Activated T-cell treated with anti-CD3 and anti-CD28 coated beads, Interleukin-2, amount 50 U/mL, for 48 hours (primary cell): ENCODE measurements around the gene AAK1.
"Not testable (repeated sequence)": the region's sequence is repeated elsewhere in the genome, so short reads cannot be mapped to it uniquely, and the experiment has no call there.

Source experiments
- DNase-seq, 2 experiments: peaks; one replicate each; pipeline ENCODE4 v3.0.0-alpha.2; 2020

Gene AAK1

DNA sequence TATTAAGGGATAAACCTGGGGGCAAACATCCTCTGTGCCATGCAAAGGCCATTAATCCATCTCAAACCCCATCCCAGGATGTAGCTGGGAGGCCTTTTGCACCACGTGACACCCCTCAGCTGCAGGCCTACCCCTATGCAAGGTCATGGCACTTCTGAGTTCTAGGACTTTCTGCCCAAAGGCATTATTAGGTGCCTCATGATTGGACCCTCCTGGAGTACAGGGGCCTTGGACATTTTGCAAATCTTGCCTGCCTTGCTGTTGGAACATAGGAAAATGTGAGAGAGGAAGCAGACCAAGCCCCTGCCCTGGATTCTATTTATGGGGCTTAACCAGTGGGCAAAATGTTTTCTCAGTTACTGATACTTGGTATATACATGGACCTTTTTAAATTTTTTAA lies 162.1 kb downstream of the AAK1 start:
- no peak for DNase-seq

DNA sequence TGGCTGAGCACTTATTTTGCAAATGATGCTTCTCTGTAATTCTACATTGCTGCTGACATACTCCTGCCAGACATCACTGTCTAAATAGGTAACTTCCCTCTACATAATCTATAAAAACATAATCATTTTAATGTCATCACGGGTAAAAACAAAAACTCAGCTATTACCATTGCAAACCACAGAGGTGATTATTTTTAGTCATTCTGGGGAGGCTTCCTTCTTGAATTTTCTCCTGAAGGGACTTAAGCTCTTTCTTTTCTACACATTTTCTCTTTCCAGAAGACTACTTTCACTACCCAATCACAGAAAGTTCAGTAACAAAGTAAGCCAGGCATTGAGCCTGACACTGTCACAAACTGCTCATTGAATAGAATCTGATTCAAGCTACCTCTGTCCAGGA lies 165.9 kb downstream of the AAK1 start:
- no peak for DNase-seq

DNA sequence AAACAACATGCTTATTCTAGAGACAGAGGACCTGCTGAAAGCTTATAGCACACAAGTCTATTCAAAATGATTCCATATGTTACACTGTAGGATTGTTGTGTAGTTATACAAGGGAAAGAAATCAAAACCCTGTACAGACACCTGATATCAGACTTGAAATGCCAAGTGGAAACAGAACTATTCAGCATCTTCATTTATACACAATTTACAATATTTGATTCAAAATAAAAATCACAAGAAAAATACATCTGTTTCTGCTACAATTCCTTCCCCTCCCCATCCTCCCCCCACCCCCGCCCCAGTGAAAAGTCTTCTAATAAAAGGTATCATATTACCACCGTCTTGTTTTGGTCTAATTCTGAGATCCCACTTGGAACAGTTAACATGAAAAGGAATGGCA lies 168.9 kb downstream of the AAK1 start:
- no peak for DNase-seq

DNA sequence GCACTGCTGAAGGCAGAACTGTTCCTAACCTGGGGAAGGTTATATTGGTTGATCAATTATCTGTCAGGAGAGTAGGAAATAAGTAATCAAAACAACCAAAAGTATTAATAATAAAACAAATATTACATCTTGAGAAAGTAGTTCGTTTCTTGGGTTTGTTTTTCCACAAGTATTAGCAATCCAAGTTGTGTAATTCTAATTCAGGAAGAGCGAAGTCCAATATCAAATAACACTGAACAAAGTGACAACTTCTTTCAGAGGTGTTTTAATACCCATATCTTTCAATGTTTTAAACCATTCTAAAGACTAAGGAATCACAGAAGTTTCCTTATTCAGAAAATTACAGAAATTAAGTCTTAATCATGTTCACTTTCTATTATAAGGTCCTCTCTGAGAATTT lies 171.7 kb downstream of the AAK1 start:
- DNase-seq = no peak

DNA sequence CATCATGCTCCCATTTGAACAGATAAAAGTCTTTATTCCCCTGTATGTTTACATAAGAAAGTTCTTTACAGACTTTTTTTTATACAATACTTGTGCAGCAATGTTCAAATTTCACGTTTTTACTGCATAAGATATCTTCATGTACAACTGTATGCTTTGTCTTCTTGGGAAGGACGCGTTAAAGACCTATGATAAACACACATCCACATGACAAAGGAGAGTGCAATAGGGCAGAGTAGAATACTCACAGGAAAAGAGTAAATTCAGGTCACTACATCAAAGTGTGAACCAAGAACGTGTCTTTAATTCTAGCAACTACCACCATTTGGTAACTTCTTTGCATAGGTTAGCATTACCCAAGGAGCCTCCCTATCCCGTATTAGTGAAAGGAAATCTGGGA lies 172.6 kb downstream of the AAK1 start:
- no peak for DNase-seq

DNA sequence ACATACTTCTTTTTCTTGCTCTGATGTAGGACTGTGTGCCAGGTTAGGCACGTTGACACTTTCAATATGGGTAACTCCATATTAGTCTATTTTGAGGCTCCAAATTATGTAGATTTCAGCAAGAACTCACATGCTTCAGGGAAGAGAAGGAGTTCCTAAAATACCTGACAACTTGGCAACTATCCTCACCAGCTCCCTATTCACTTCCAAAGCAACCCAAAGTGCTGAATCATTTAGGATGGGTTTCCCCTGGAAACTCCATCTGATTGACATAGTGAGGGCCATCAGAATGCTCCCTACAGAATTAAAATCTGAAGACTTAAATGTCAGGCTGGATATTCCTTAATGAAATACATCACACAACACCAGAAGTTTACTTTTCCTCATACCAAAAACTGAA lies 173.8 kb downstream of the AAK1 start:
- no peak for DNase-seq

DNA sequence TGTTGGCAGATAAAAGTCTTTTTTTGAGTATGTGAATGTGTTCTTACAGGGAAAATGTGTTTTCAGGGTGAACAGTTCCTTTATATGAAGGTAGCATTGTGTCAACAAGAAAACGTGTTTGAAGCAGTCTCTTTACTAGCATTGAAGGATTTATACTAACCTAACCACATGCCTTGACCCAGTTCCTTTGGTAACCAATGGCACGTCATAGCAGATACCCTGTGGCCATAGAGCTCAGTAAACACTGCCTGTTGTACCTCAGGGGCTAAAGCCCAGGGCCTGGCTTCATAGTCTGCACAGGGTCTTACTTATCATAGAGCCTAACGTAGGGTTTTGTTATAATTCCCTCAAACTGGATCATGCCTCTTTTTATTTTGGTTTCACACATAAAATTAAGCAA lies 174.2 kb downstream of the AAK1 start:
- DNase-seq = no peak

DNA sequence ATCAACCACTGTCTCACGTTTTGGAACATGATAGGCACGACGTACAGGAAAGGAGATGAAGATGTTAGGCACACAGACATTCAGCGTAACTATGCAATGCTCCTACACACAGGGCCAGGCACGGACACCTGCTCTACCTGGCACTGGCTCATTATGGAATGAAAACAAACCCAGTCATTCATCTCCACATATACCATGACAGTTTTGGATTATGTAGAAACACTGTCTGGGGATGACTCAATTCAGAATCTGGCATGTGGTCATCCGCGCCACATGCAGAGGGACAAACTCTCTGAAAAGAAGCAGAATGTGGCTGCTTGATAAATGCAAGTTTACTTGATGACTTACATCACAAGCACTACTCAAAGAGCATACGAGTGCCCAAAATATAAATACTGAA lies 176.8 kb downstream of the AAK1 start:
- no peak for DNase-seq

DNA sequence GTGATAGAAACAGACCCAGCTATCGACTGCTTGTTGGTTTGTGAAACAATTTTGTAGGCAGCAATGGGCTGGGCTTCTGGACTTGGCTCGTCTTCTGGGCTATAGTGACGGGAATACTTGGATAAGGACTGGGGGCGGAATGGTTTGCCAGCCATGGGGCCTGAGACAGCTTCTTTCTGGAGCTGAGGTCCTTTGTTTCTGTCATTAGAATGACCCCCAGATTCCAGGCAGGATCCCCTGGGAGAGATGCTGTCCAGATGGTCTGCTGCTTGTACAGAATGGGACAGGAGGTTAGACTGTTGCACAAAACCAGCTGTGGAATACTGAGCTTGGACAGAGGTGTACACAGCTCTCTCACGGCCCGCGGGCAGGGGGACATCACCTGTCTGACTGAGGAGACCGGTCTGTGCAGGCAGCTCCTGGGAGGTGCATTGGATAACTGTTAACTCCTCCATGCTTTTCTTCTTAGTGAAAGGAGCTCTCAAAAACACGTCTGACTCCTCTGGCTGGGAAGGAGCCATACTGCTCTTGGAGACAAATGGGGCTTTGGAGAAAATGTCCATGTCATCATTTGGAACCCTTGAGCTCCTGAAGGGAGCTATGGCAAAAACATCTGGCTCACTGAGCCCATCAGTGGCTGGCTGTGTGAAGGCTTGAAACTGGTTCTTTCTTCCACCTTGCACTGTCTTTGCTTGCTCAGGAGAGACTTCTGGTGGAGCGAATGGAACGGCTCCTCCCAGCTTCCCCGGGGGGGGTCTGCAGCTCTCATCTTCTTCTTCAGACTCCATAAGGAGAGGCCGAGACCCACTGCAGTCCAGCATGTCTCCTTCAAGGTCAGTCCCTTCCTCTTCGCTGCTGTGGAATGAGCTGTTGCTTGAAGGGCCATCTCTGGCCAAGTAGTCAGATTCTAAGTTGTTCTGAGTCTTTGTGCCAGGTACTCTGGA lies 177.8 kb downstream of the AAK1 start:
- no peak for DNase-seq

DNA sequence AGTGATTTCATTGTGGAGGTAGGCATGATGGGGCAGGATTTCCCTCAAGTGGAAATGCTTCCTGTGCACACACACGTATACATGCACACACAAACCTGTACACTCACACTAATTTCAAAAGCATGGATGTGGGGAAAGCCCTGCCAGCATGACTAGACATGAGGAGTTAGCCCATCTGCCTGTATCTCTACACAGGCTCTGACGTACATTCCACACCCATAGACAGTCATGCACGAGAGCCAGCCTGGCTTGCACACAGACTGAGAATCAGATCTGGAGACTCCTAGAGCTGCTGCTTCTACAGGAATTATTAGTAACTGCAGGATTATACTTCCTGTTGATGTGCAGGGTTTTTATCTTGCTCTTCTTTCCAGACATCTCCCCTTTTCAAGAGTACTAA lies 179.0 kb downstream of the AAK1 start:
- no peak for DNase-seq

DNA sequence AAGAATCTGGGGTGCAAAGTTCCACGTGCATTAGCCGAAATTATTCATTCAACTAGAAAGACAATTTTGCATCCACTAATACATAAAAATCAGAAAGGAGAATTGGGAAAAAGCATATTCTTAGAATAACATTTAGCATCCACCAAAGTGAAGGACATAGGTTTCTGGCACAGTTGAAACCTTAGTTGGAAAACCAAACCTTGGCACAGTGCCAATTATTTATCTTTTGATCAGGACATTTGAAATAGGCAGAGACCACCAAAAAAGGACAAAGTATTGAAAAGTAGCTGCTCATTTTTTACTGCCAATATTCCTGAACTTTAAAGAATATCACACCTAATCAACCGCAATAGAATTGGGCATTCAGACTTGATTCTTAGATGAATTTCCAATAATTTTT lies 180.8 kb downstream of the AAK1 start:
- no peak for DNase-seq

DNA sequence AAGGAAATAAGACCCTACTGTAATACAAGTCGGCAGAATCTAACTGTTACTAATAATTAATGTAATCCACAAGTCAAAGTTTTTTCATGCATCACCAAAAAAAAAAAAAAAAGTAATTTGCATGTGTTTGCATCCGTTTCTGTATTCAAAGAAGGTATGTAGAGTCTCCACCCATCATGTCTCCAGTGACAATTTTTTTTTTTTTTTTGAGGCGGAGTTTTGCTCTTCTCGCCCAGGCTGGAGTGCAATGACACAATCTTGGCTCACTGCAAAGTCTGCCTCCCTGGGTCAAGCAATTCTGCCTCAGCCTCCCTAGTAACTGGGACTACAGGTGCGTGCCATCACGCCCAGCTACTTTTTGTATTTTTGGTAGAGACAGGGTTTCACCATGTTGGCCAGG lies 182.1 kb downstream of the AAK1 start:
- no peak for DNase-seq

DNA sequence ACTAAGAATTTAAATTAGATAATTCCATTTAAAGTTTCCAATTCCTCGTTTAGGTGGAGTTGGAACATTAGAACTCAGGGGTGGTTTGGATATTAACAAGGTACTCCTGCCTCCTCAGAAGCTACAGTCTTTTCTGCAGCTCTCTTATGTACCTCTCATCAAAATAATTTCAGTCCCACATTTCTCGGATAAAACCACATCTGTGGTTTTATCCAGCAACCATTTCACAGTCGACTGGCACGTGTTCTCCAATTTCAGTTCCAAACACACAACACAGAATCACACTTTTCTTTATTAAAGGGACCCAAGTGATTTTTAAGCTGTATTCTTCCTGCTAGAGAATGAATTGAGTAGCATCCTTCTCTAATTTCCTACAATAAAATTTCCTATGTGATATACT lies 183.6 kb downstream of the AAK1 start:
- DNase-seq = no peak

DNA sequence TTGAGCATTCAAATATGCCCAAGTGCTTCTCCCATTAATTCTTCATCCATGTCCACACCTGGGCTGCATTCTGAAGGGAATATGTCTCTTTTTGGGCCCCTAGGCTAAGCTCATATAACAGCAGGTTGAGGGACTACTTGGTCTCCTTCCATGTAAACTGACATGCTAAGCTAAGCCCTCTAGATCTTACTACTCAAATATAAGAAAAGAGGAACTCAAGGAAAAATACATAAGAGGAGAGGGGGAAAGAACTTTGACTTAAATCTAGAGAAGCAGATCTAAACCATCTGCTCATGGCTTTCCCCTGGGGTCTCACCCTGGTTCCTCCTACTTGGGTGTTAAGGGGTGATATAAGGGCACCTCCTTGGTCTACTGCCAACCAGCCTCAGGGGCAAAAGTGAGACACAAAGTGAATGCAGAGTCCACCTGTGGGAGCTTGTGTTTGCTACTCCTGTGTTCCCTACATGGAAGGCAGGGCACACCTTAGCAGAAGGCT lies 186.5 kb downstream of the AAK1 start:
- DNase-seq = no peak

DNA sequence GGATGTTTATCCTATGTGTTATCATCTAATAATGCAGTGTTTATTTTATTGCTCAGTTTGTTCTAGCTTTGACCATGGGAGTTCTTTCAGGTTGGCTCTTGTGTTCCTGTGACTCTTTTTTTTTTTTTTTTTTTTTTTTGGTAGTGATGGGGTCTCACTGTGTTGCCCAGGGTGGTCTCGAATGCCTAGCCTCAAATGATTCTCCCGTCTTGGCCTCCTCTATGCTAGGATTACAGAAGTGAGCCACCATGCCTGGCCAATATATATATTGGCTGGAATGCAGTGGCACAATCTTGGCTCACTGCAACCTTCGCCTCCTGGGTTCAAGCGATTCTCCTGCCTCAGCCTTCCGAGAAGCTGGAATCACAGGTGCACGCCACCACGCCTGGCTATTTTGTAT lies 187.4 kb downstream of the AAK1 start:
- no peak for DNase-seq

DNA sequence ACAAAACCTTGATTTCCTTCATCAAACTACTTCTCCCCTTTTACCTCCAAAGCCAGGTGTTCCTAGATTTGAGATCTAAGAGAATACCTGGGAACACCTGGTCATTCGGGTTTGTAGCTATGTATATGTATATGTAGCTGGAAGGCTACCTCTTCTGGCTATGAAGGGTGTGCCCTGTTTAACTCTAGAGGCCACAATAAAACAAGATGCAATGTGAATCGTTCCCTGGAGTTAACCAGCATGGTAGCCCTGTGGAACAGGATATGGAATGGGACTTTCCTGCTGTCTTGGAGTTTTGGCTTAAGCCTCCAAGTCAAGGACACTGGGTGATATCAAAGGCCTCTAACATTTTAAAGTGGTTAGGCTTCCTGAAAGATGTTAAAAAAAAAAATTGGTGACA lies 188.6 kb downstream of the AAK1 start:
- DNase-seq = no peak

DNA sequence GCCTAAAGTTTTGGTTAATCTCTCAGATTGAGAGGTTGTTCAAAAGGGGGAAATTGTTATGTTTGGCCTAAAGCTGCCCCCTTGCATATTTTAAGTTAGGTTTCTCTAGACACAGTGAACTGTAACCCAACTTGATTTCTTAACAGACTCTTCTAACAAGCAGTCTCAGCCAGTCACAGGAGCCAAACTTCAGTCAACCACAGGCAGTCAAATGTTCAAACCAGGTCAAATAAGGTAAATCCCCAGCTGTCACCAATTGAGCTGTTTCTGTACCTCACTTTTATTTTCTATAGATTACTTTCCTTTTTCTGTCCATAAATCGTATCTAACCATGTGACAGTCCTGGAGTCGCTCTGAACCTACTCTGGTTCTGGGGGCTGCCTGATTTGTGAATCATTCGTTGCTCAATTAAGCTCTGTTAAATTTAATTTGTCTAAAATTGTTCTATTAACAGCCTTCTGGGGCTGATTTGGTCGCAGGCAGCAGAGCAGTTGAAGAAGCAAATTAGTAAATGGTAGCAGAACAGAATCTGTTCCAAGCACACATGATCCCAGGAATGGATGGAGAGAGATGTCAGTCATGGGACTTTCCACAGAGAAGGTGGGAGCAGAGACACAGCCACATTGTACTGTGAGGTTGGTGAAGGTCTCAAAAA lies 189.9 kb downstream of the AAK1 start:
- DNase-seq = peak in 1 of 2 experiments; percentile 36

DNA sequence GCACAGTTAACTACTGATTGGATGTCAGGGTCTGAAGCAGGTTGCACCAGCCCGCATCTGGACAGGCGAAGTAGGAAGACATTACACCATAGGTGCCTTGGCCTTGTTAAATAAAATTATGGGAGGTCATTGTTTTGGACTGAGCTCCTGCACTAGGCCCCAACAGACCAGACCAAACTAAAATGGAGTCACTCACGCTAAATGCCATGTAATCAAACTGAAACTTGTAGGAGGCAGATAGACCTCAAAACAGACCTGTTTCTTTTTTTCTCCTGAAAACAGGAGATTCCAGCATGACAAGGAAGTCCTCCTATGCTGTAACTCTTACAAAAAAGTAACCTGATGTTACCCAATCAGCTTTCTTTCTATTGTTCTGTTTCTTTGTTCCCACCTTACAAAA lies 190.9 kb downstream of the AAK1 start:
- no peak for DNase-seq

DNA sequence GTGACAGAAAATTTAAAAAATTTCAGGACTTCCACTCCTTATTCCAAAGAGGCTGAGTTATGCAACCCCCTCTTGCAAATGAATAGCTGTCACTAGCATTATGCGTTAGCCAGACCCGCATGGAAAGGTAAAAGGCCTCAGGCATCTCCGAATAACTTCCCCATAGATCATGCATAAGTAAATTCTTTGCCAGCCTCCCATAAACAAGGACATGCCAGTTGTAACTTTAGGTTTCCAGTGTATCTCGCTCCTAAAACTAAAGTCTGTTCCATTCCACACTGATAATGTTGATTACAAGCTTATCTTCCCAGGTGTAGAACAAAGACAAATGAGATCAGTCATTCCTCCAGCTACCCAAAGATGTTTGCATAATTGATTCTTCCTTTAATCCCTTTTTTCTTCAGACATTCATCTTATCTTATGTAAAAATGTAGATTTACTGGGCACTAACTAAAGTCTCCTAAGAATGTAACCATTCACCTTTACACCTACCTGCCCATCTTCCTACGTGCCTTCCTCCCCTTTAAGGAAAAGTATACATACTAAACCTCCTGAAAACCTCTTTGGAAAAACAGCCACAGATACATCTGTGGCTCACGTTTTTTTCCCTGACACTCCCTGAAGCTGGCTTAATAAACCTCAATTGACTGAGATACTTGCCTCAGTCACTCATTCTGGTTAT lies 192.7 kb downstream of the AAK1 start:
- no peak for DNase-seq

DNA sequence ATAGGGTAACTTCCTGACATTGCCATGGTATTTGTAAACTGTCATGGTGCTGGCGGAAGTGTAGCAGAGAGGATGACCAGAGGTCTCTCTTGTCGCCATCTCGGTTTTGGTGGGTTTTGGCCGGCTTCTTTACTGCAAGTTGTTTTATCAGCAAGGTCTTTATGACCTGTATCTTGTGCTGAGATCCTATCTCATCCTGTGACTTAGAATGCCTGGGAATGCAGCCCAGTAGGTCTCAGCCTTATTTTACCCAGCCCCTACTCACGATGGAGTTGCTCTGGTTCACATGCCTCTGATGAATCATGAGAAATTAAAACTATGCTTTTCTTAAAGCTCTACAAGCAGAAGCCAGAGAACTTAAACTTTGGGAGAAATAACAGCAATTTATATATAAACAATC lies 193.6 kb downstream of the AAK1 start:
- no peak for DNase-seq

DNA sequence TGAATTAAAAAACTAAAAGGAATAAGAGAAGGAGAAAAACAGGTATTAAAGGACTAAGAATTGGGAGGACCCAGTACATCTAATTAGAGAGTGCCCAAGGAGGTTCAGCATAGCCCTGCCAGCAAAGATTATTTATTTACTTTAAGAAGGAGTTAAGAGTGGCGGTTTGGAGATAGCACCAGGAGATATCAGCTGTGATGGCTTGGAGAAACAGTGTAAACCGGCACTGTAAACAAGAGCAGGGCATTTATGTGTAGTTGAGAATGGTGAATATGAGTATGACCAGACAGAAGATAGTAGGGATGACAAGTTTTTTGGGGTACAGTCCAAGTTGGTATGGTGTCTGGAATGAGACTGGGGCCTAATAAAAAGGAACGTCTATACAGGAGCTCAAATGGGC lies 199.9 kb downstream of the AAK1 start:
- not testable (repeated sequence) for DNase-seq

DNA sequence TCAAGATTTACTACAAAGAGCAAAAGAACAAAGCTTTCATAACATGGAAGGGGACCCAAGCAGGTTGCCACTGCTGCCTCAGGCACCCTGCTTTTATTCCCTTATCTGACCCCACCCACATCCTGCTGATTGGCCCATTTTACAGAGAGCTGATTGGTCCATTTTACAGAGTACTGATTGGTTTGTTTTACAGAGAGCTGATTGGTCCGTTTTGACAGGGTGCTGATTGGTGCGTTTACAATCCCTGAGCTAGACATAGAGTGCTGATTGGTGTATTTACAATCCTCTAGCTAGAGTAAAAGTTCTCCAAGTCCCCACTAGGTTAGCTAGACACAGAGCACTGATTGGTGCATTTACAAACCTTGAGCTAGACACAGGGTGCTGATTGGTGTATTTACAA lies 204.0 kb downstream of the AAK1 start:
- not testable (repeated sequence) for DNase-seq

DNA sequence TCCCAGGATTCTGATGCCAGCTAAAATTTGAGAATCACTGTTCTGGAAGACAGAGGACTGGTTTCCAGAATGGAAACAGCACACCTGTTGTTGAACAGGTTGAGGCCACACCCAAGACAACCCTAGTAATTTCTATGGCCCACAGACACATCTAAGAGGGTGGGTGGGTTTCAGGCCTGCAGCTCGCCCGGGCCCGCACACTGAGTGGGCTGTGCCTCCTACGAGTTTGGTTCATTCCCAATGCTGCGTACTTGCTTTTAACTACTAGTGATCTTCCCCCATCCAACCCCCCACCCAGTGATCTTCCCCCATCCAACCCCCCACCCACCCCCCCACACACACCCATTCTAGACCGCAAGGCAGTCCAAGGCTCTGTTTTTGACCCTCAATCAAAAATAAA lies 205.0 kb downstream of the AAK1 start:
- DNase-seq = no peak

DNA sequence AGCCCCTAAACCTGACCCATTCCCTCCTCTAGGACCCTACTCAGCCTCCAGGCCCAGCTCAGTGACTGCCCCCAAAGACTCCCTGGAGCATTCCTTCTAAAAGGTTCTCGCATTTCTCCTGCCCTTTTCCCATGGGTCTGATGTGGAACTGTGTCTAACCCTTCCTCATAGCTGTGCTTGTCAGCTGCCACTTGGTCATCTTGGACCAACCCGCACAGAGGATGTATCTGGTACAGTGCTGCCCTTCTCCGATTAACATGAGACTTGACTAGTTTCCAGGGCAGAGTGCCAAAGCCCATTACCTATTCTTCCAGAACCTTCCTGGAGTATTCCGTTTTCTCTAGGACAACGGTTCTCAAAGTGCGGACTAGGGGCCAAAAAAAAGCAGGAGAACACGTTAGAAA lies 205.8 kb downstream of the AAK1 start:
- DNase-seq = no peak
